K562 (cell line): Measurements from ENCODE around the gene SCLT1.

Experiments
- CHD2 ChIP-seq: IDR thresholded peaks from 2 replicates; pipeline ENCODE4 v1.6.1; 2011; ENCODE audit warnings: low read depth, low read length
- HDAC8 ChIP-seq: fragments of 450-650 bp; IDR thresholded peaks from 2 replicates; pipeline ENCODE4 v1.6.1; 2016; ENCODE audit warnings: mild to moderate bottlenecking, missing genetic modification characterization, moderate library complexity, missing compliant biosample characterization
- NCOA4 ChIP-seq: fragments of 450-650 bp; IDR thresholded peaks from 2 replicates; pipeline ENCODE4 v1.6.1; 2018; ENCODE audit warnings: mild to moderate bottlenecking; ENCODE audit not compliant: partially characterized antibody
- NELFE ChIP-seq: IDR thresholded peaks from 2 replicates; pipeline ENCODE4 v1.6.1; 2011; ENCODE audit warnings: mild to moderate bottlenecking; ENCODE audit not compliant: insufficient read depth, insufficient read length
- PCBP2 ChIP-seq: fragments of 200-400 bp; formaldehyde crosslinking; IDR thresholded peaks from 2 replicates; pipeline ENCODE4 v1.6.1; 2018; ENCODE audit warnings: low read length, low read depth, mild to moderate bottlenecking, moderate library complexity; ENCODE audit not compliant: poor library complexity, severe bottlenecking
- POLR2AphosphoS5 ChIP-seq: IDR thresholded peaks from 2 replicates; pipeline ENCODE4 v1.6.1; 2011; ENCODE audit warnings: mild to moderate bottlenecking, low read depth, low read length, moderate library complexity; ENCODE audit not compliant: control insufficient read depth, insufficient read depth
- RAD51 ChIP-seq: fragments of 450-650 bp; IDR thresholded peaks from 2 replicates; pipeline ENCODE4 v1.7.1; 2016; ENCODE audit warnings: low read depth, mild to moderate bottlenecking, borderline replicate concordance
- SAP30 ChIP-seq: fragments of 200-600 bp; sonication (generic); IDR thresholded peaks from 2 replicates; pipeline ENCODE4 v1.6.1; 2012; ENCODE audit warnings: borderline replicate concordance, low read depth, mild to moderate bottlenecking, moderate library complexity, low read length, control low read depth, inconsistent platforms; ENCODE audit not compliant: insufficient read depth, poor library complexity, severe bottlenecking
- ZNF217 ChIP-seq: sonication (generic); formaldehyde crosslinking; IDR thresholded peaks from 2 replicates; pipeline ENCODE4 v1.8.0; 2022; ENCODE audit warnings: mild to moderate bottlenecking, missing genetic modification reagents
- TF ChIP-seq, protein P1 (sequence below), 3 experiments: IDR thresholded peaks in 2 of 3; conservative IDR thresholded peaks in 1 of 3; 2 replicates each; pipeline ENCODE4 v1.5.1; 2011 to 2012; ENCODE audit warnings: low read length in 3 of 3, mild to moderate bottlenecking in 3 of 3, control low read depth in 2 of 3, improper control_type of control experiment in 1 of 3, inconsistent platforms in 1 of 3, low read depth in 1 of 3, mixed read lengths in 1 of 3, moderate library complexity in 1 of 3; ENCODE audit not compliant: insufficient read depth in 2 of 3

DNA sequence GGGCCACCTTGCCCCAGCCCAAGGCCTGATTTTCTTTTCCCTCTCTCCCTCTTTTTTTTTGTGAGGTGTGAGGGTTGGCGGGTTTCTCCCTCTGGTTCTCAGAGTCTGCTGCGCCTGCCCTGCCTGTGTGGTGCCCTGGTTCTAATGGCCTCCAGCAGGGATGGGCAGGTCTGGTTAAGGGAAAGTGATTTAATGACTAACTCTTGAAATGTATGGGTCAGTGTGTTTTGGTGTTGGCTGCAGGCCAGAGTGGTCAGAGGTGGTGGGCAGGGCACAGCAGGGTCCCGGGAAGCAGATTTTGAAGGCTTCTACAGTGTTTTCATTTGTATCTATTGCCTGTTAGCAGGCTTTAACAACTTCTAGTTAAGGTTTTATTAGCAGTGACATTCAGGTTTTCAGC, 244.9 kb downstream of the SCLT1 start:
- TF ChIP-seq, protein P1, sequence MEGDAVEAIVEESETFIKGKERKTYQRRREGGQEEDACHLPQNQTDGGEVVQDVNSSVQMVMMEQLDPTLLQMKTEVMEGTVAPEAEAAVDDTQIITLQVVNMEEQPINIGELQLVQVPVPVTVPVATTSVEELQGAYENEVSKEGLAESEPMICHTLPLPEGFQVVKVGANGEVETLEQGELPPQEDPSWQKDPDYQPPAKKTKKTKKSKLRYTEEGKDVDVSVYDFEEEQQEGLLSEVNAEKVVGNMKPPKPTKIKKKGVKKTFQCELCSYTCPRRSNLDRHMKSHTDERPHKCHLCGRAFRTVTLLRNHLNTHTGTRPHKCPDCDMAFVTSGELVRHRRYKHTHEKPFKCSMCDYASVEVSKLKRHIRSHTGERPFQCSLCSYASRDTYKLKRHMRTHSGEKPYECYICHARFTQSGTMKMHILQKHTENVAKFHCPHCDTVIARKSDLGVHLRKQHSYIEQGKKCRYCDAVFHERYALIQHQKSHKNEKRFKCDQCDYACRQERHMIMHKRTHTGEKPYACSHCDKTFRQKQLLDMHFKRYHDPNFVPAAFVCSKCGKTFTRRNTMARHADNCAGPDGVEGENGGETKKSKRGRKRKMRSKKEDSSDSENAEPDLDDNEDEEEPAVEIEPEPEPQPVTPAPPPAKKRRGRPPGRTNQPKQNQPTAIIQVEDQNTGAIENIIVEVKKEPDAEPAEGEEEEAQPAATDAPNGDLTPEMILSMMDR (IDR thresholded peaks at IDR 0.05 in 2 of 3, conservative IDR thresholded peaks at IDR 0.05 in 1 of 3; ENCODE audit: insufficient read depth in 2 of 3, low read depth in 1 of 3, low read length in 3 of 3), result no peak
- no peak for TF ChIP-seq PCBP2
- TF ChIP-seq HDAC8 (tag), result no peak
- no peak for TF ChIP-seq RAD51
- TF ChIP-seq NCOA4, result no peak
- no peak for TF ChIP-seq POLR2AphosphoS5
- TF ChIP-seq ZNF217 (CRISPR knock-in tag), result no peak
- no peak for TF ChIP-seq NELFE
- no peak for TF ChIP-seq CHD2
- no peak for TF ChIP-seq SAP30
